Tibial nerve (tissue), 4 donors: ENCODE results near the gene TEX2.

Source experiments
- CTCF ChIP-seq, 5 experiments: fragments of 200-600 bp in 3 of 5; fragments of 450-650 bp in 2 of 5; sonication (generic) in 3 of 5; IDR thresholded peaks; one replicate each; pipeline ENCODE4 v1.5.1; 2016 to 2019; ENCODE audit warnings: antibody characterized with exemption in 5 of 5, mild to moderate bottlenecking in 3 of 5, moderate library complexity in 2 of 5
- EP300 ChIP-seq, 2 donors: sonication (generic); formaldehyde crosslinking; IDR thresholded peaks; one replicate each; pipeline ENCODE4 v1.6.1; 2017; ENCODE audit warnings: antibody characterized with exemption in 2 of 2, mild to moderate bottlenecking in 1 of 2
- POLR2A ChIP-seq, 2 donors: fragments of 450-650 bp; IDR thresholded peaks; one replicate each; pipeline ENCODE4 v1.6.1; 2017; ENCODE audit warnings: antibody characterized with exemption in 2 of 2, mild to moderate bottlenecking in 2 of 2, moderate library complexity in 2 of 2

GRCh38 chr17:64123114-64123513, 139.9 kb downstream of the TEX2 start:
- TF ChIP-seq CTCF (IDR thresholded peaks at IDR 0.05) (no peak), POLR2A (IDR thresholded peaks at IDR 0.05) (no peak), EP300 (IDR thresholded peaks at IDR 0.05) (no peak)
